GM21723 (cell line): Measurements from ENCODE around the gene METTL26.
A peak's percentile ranks its signal among the peaks of the same experiment; 100 is the strongest.

ENCODE experiments used
- ATAC-seq: cut with Tn5 transposase; IDR thresholded peaks from one replicate; pipeline ENCODE4 v1.9.1; 2021; ENCODE audit warnings: mild to moderate bottlenecking, moderate library complexity; ENCODE audit not compliant: unreplicated experiment

METTL26 gene

DNA sequence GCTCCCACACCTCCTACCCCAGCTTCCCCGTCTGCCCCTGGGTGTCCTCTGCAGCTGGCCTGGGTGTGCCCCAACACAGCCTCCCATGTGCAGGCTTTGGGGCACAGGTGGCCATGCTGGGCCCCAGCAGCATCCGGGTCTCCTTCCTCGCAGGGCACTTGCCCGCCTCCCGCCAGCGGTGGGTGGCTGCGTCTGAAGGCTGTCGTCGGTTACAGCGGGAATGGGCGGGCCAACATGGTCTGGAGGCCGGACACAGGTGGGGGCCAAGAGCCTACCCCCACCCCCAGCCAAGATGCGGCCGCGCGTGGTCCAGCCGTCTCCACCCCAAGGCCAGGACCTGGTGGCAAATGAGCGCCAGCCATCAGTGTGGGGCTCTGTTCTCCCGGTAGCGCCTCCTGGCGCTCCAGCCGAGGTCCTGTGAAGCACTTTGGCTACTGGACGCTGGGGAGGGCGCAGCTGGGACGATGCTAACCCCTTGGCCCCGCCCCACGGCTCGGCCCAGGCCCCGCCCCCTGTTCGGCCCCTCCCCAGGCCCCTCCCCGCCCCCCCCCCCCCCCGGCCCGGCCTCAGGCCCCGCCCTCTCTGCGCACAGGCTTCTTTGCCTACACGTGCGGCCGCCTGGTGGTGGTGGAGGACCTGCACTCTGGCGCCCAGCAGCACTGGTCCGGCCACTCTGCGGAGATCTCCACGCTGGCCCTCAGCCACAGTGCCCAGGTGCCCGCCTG lies 24.5 kb upstream of the METTL26 start:
- no peak for ATAC-seq

DNA sequence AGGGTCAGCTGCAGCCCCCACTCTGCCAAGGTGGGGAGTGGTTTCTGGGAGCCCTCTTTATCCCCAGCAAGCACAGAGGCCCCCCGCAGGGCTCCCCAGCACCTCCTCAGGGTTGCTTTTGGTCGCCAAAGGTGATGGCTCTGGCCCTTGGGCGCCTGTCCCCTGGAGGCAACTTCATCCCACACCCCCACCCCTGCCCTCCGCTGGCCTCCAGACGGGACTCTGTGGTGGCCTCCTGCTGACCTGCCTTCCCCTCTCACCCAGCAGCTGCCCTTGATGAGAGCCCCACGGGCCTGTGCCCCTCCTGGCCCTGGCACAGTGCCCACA lies 24.0 kb upstream of the METTL26 start:
- ATAC-seq = no peak

DNA sequence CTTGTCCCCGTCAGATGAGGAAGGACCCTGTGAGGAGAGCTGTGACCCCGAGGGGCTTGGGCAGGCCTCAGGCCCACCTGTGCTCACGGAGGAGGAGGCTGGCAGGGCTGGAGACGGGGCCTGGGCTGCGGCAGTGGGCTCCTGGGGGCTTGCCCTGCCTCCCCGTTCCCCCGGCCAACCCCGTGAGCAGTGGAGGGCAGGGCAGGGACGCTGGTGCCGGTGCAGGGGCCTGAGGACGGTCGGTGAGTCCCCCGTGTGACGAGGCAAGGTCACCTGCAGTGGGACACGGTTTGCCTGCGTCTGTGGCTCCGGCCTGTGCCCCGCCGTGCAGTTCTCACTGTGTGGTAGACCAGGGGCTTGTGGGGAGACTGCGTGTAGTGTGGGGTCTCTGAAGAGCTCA lies 23.5 kb upstream of the METTL26 start:
- no peak for ATAC-seq

DNA sequence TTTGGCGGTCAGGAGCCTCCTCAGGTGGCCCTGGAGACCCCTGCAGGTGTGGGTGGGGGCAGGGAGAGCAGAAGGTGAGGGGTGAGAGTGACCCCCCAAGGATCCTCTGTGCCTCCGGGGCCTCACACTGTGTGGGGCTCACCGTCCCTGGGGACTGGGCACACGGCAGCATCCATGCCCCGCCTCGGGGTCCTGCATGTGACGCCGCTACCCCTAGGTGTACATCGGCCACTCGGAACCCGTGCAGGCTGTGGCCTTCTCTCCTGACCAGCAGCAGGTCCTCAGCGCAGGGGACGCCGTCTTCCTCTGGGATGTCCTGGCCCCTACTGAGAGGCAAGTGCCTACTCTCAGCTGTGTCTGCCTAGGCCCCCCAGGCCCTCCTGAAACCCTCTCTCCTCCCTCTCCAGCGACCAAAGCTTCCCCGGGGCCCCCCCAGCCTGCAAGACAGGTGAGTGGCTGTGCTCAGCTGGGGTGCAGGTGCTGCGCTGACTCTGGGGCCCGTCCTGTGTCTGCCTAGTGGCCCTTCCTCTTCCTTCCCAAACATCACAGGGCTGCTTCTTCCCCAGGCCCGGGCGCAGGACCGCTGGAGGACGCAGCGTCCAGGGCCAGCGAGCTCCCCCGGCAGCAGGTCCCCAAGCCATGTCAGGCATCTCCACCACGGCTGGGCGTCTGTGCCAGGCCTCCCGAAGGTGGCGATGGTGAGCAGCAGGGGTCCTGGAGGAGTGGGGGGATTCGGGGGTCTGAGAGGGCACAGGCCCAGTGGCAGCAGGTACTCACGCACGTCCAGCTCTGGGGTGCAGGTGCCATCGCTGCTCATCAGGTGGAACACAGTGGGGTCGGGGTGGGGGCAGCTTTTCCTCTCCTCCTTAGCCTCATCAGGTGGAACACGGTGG lies 22.8 kb upstream of the METTL26 start:
- ATAC-seq = no peak

DNA sequence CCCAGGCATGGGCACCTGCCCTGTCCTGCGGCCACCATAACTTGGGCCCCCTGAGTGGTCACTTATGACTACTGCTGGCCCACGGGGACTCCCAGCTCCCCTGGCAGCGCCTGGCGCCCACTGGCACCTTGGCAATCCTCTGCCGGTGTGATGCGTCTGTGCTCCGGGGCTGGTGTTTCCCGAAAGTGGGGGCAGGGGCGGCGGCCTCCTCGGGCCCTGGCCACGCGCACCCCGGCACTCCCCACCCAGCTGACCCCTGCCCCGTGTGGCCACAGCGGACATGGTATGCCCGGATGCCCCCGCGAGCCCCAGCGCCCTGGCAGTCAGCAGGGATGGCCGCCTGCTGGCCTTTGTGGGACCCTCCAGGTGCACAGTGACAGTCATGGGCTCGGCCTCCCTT lies 21.4 kb upstream of the METTL26 start:
- ATAC-seq = no peak

DNA sequence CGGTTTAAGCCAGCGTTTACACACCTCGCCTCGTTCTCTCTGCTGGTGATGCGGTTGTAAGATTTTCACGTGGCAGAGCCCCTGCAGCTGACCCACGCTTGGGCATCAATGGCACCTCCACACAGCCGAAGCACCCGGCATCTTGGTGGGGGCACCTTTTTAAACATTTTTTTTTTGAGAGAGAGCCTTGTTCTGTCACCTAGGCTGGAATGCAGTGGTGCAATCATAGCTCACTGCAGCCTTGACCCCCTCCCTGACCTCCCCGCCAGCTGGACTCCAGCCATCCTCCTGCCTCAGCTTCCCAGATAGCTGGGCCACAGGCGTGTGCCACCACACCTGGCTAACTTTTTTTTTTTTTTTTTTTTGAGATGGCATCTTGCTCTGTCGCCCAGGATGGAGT lies 17.9 kb upstream of the METTL26 start:
- no peak for ATAC-seq

DNA sequence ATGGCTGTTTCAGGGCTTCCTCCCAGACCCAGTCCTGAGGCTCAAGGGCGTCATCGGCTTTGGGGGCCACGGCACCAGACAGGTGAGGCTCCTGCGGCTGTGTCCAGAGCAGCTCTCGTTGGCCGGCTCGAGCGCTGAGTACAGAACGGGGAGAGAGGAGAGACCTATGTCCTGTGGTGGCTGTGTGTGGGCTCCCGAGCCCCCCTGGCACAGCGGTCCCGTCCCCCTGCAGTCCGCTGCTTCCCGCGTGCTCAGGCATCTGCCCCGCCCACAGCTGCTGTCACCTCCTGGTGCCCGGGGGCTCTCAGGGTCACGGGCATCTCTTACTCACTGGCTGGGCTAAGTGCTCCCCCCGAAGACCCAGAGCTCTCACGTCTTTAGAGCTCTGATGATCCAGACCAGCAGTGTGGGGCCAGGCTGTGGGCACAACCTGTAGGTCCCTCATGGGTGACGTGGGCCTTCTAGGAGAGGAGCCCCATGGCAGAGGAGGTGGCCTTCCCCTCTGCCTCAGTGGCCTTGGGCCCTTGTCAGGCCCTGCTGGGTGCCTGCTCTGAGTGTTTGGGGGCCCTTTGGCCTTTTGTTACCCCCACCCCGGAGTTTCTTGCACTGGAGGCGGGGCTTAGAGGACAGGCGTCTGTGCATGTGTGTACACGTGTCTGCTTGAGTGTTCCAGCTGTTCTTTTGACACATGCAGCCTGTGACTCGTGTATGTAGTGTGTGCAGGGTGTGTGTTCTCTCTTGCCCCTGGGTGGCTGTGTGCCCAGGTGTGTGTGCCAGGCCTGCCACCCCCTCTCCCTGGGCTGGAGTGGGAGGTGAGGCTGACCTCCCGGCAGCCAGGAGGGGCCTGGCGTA lies 16.6 kb upstream of the METTL26 start:
- no peak for ATAC-seq

DNA sequence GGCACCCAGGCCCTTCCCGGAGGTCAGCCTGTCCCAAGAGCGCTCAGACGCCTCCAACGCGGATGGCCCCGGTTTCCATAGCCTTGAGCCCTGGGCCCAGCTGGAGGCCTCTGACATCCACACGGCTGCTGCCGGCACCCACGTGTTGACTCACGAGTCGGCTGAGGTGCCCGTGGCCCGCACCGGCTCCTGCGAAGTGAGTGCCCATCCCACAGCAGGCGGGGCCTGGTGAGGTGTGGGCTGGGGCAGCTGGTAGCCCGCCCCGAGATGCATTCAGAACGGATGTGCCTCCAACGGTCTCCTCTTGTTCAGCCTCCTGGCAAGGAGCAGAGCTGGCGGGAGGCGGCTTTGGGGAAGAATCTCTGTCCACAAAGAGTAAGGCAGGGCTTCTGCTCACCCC lies 15.7 kb upstream of the METTL26 start:
- no peak for ATAC-seq

DNA sequence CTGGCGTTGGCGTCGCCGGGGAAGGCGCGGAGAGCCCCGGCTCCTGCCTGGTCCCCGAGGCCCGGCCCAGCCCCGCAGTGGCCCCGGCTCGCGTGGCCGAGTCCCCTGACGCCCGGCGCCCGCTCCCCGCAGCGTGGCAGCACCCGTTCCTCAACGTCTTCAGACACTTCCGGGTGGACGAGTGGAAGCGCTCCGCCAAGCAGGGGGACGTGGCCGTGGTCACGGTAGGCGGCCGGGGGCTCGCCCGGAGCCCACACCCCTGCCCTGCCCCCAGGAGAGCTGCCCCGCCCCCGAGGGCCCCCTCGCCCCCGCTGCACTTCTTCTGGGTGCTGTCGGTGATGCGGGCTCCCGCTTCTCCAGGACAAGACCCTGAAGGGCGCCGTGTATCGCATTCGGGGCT lies 13.5 kb upstream of the METTL26 start:
- no peak for ATAC-seq

DNA sequence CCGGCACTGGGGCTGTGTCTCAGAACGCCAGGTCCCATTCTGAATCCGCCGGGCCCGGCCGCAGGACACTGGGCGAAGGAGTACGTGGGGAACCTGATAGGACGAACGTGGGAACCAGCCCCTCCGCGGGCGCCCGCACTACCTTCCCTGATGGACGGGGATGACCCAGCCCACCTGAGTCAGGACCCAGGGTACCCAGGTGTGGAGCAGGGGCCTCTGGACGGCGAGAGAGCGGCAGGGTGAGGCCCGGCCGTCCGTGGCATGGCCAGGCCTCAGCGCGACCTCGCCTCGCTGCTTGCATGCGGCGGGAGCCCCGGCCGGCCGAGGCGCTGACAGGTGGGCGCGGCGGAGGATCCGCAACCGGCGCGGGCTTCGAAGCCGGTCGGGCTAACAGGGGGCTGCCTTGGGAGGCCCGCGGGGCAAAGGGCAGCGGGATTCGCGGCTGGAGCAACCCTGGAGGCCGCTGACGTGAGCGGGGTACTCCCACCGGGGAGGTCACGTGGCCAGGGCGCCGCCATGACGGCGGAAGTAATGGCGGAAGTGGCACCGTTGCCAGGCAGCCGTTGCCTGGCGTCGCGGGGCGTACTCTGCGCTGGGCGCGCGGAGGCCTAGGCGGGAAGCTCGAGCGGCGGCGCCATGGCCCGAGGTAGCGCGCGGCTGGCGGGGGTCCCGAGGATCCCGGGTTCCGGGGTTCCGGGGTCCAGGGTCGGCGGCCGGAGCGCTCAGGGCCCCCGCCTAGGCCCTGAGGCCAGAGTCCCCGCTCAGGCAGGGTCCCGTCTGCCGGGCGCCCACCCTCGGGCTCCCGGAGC lies 12.9 kb upstream of the METTL26 start, which contains the start of gene WDR90:
TSS of gene WDR90 (plus strand) at position 585 of the 809 bp plus-strand sequence. CDS start at position 637, 52 bp downstream.
- ATAC-seq = peak; percentile 69

DNA sequence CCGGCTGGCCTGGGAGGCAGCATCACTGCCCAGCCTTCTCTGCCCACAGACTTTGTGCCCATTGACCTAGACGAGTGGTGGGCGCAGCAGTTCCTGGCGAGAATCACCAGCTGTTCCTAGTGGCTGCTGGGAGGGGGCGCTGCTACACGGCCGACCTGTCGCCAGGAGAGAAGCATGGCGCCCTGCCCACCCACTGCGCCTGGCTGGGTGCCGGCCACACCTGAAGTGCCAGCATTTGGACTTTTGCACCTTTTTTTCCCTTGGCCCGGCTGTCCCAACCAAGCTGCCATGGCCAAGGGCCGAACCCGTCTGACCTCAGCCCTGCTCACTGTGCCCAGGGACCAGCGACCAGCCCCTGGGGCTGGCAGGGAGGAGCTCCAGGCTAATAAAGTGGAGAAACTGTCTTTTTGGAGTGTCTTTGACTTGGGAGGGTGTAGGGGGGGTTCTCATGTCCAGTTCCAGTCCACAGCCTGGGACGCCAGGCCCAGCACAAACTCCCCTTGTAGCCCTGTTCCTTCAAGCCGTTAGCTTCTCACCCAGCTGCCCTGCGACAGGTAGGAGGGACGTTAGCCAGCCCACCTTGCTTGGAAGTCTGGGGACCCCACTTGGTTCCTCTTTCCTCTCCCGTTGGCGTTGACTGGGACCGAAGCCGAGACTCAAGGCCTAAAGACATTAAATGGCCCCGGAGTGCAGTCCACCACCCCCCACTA lies 12.1 kb upstream of the METTL26 start:
- ATAC-seq = no peak

DNA sequence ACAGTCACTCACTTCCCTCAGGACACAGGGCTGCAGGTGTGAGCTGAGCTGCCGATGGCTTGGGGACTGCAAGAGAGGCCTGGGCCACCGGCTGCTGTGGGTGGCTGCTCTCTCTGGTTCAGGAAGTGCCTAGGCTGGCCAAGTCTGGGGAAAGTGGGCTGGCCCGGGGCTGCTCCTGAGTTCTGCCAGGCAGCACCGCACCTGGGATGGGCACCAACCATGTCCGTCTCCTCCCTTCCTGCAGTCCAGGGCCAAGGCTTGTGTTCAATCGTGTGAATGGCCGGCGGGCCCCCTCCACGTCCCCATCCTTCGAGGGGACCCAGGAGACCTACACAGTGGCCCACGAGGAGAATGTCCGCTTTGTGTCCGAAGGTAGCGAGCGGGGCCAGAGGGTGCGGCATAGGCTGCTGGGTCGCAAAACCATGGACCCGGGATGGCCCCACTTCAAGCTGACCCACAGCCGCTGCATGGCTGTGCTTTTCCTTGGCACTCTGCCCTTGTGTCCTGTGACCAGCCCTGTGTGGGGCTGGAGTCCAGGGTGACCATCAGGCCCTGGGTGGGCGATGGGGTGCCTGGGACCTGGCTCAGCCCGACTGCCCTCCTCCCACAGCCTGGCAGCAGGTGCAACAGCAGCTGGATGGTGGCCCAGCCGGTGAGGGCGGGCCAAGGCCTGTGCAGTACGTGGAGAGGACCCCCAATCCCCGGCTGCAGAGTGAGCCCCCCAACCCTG lies 11.2 kb upstream of the METTL26 start:
- ATAC-seq = no peak

DNA sequence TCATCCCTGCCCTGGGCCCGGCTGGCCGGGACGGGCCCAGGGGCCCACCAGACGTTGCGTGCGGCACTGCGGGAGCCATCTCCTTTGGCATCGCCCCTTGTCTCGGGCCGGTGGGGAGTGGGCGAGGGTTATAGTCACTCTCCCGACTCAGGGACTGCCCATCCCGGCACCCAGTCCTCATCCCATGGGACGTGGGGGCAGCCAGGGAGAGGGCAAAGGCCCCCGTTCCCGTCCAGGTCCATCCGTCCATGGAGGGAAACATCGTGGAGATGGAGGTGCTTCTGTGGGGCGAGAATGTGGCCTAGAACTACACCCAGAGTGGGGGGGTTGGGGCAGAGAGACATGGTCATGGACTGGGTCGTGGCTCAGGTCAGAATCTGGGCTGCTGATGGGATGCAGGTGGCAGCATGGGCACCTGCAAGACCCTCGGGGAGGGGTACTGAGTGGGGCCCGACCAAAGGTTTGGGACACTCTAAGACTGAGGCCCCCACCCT lies 10.6 kb upstream of the METTL26 start:
- no peak for ATAC-seq

DNA sequence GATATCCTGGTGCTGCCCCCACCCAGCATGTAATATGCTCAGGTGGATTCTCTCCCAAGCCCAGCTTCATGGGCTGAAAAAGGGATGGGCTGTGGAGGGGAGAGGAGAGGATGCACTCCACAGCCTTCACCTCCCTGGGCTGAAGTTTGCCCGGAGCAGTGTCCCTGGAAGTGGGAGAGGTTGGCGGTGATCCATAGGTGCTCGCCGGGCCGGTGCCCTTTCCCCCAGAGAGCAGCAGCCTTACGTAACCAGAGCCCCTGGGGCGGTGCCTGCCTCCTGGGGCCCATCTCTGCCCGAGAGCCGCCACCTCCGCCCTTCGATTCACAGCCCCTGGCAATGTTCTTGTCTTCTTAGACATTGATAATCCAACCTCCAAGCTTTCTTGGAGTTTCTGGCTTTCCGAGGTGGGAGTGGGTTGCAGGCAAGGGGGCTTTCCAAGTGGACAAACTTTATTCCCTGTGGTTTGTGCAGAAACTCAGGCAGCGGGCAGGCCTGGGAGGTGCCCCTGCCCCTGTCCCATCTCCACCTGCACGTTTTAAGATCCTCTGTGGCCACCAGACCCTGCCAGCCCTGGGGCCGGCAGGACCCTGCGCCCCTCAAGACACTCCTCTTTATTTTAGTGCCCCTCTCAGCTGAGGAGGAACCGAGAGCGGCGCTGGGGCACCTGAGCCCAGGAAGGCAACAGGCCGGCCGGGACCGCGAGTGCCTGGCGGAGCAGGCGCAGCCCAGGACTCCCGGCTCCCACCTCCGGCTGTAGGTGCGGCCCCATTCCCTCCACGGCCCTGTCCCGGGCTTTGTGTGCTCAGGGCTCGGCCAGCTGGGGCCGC lies 10.0 kb upstream of the METTL26 start:
- no peak for ATAC-seq

DNA sequence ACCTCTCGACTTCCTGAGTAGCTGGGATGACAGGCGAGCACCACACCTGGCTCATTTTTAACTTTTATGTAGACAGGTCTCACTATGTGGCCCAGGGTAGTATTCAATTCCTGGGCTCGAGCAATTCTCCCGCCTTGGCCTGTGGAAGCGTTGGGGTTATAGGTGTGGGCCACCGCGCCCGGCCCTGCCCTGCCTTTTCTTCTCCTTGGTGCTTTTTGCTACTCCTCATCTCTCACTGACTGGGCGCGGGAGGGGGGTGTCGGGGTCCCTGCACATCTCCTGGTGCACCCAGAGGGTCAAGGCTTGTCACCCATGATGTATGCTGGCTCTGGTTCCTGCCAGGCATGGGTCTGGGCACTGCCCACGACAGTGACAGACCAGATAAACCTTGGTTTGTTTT lies 8.5 kb upstream of the METTL26 start:
- ATAC-seq = no peak

DNA sequence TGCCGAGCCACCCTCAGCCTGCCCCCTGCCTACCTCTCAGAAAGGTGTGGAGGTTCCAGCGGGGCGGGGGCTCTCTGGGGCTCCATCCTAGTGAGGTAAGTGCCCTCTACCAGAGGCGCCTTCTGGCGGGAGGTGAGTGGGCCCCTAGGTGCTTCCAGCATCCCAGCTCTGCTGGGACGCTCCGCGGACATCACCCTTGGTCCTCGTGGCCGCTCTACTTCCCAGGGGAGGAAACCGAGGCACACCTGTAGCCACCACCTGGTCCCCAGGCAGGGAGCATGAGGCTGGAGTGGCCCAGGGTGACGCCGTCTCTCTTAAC lies 6.9 kb upstream of the METTL26 start:
- ATAC-seq = no peak

DNA sequence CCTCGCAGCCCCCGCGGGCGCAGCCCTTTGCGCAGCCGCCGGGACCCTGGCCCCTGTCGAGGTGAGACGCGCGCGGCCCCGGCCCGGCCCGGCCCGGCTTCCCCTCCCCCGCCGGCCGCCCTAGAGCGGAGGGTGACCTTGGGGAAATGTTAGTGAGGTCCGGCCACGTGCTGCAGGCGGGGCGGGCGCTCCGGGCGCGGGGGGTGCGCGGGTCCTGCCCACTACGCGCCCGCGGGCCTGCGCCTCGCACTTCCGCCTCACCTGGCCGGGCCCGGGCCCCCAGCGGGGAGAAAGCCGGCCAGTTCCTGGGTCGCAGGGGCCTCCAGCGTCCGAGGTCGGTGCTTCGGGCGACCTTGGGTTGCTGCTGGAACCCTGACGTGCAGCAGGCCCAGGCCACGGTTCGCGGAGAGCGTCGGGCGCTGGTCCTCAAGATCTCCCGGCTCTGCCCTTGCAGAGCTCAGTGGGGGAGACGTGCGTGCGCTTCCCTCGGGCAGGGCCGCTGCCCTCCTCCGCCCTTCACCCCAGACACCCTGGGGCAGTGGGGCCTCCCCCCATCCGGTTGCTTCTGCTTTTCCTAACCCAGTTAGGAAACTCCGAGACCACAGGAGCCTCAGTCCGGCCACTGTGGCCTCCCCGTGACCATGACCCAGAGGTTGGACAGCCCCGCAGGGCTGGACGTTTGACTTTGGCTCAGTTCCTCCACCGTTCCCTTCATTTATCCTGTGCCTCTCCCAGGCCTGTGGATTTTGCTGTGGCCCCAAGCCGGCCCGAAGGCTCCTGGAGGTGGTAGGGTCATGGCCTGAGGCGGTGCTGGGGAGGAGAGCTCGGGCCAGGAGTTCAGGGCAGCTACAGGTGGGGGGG lies 6.3 kb upstream of the METTL26 start:
- peak; percentile 34 for ATAC-seq
